Osteoblast (primary cell): Measurements from ENCODE around the gene MAGEA1. TPM values are rescaled to one million over a fixed set of nuclear protein-coding genes. Genes with fewer than 3 reads are reported as not detected.

Experiments used
- DNase-seq: peaks from one replicate; pipeline ENCODE4 v3.0.0; 2011; ENCODE audit warnings: low spot score, mixed read lengths; ENCODE audit not compliant: insufficient read length; ENCODE audit errors: missing footprints
- H2AFZ ChIP-seq: 2 replicates; pipeline ENCODE4 v1.6.0; 2011; ENCODE audit warnings: mild to moderate bottlenecking, low read length
- H3K27ac ChIP-seq: 2 replicates; pipeline ENCODE4 v1.5.1; 2011; ENCODE audit warnings: mild to moderate bottlenecking, low read depth, low read length, moderate library complexity
- H3K27me3 ChIP-seq: 2 replicates; pipeline ENCODE4 v1.6.0; 2012; ENCODE audit warnings: mild to moderate bottlenecking, control low read depth, inconsistent platforms, low read length, moderate library complexity; ENCODE audit not compliant: insufficient read depth
- H3K36me3 ChIP-seq: 2 replicates; pipeline ENCODE4 v1.5.1; 2011; ENCODE audit warnings: mild to moderate bottlenecking, low read length, control low read depth, moderate library complexity; ENCODE audit not compliant: insufficient read depth
- H3K4me1 ChIP-seq: 2 replicates; pipeline ENCODE4 v1.5.1; 2011; ENCODE audit warnings: mild to moderate bottlenecking, low read length, control low read depth, moderate library complexity; ENCODE audit not compliant: insufficient read depth
- H3K4me2 ChIP-seq: 2 replicates; pipeline ENCODE4 v1.6.0; 2011; ENCODE audit warnings: mild to moderate bottlenecking, low read length; ENCODE audit not compliant: insufficient read depth
- H3K4me3 ChIP-seq: fragments of 200-600 bp; sonication (generic); 3 replicates; pipeline ENCODE4 v1.5.1; 2012; ENCODE audit warnings: mild to moderate bottlenecking, low read length, inconsistent platforms; ENCODE audit not compliant: insufficient read depth
- H3K79me2 ChIP-seq: 2 replicates; pipeline ENCODE4 v1.6.0; 2012; ENCODE audit warnings: mild to moderate bottlenecking, low read length, control low read depth, inconsistent platforms; ENCODE audit not compliant: insufficient read depth
- H3K9me3 ChIP-seq: 2 replicates; pipeline ENCODE4 v1.5.1; 2011; ENCODE audit warnings: low read depth, low read length, control low read depth
- H4K20me1 ChIP-seq: 2 replicates; pipeline ENCODE4 v1.6.0; 2012; ENCODE audit warnings: mild to moderate bottlenecking, low read length, control low read depth; ENCODE audit not compliant: insufficient read depth
- total RNA-seq: library from RNA; depleted of rRNA; stranded (reverse); fragments of >200 nt; gene quantifications from 2 replicates; pipeline ENCODE4 v1.2.3, GENCODE V29; 2012
- TF ChIP-seq, protein P1 (sequence below): IDR thresholded peaks from 2 replicates; pipeline ENCODE4 v1.5.1; 2011; ENCODE audit warnings: mild to moderate bottlenecking, low read depth, low read length, moderate library complexity; ENCODE audit errors: extremely low read depth

Gene MAGEA1
- total RNA-seq, 1 donor = not detected

DNA sequence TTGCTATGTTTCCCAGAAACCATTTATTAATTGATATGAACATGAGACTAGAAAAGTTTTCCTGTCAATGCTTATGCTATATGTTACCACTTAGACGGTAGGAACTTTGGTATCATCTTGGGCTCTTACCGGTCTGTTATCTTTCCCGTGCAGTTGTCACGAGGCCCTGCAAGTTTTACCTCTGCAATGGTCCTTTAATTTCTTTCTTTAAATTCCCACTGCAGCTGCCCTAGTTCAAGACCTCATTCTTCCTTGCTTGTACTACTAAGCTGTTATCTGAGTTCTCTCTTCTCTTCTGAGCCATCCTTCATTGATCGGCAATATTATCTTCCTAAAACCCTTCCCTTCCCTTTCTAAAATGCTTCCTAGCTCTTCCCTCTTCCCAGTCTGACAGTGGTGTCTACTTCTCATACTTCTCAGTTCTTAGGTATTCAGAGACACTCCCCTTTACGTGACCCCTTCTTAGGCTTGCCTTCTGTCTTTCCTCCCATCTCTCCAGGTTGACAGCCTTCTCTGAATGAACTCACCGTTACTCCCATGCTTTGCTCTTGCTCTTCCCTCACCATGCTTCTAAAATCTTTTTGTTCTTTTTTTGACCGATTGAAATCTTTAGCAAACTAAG is 27.5 kb downstream of the MAGEA1 start:
- no peaks in the 10 kb centered on the region for H4K20me1 ChIP-seq
- no peaks in the 10 kb centered on the region for H3K9me3 ChIP-seq
- no peaks in the 10 kb centered on the region for H3K4me1 ChIP-seq
- no peak for DNase-seq
- peaks cover 4% of the 10 kb centered on the region for H3K27me3 ChIP-seq
- H3K79me2 ChIP-seq = no peaks in the 10 kb centered on the region
- no peak overlapping the region for H3K4me3 ChIP-seq
- TF ChIP-seq, protein P1, sequence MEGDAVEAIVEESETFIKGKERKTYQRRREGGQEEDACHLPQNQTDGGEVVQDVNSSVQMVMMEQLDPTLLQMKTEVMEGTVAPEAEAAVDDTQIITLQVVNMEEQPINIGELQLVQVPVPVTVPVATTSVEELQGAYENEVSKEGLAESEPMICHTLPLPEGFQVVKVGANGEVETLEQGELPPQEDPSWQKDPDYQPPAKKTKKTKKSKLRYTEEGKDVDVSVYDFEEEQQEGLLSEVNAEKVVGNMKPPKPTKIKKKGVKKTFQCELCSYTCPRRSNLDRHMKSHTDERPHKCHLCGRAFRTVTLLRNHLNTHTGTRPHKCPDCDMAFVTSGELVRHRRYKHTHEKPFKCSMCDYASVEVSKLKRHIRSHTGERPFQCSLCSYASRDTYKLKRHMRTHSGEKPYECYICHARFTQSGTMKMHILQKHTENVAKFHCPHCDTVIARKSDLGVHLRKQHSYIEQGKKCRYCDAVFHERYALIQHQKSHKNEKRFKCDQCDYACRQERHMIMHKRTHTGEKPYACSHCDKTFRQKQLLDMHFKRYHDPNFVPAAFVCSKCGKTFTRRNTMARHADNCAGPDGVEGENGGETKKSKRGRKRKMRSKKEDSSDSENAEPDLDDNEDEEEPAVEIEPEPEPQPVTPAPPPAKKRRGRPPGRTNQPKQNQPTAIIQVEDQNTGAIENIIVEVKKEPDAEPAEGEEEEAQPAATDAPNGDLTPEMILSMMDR = no peak
- no peak overlapping the region for H2AFZ ChIP-seq
- no peak overlapping the region for H3K4me2 ChIP-seq
- no peaks in the 10 kb centered on the region for H3K36me3 ChIP-seq
- H3K27ac ChIP-seq = no peak overlapping the region

DNA sequence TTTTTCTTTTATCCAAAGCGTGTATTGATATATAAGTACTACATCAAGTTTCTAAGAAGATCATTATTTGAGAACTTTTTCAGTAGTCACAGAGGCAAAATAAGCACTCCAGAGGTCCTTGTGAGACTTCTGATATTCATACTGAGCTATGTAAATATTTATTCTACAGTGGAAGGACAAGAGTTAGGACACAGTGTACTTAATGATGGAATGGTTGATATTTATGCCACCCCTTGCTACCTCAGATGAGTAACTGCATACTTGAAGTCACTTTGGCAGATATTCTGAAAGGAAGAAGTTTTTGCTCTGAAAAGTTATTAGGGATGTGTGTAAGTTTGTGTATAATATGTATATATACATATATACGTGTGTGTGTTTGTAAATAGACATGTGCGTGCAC is 30.3 kb downstream of the MAGEA1 start:
- Histone ChIP-seq H3K4me2 (no peak overlapping the region), H3K4me1 (no peaks in the 10 kb centered on the region), H3K36me3 (no peaks in the 10 kb centered on the region), H3K9me3 (no peaks in the 10 kb centered on the region), H3K79me2 (no peaks in the 10 kb centered on the region), H3K27me3 (peaks cover 4% of the 10 kb centered on the region), H3K4me3 (no peak overlapping the region), H3K27ac (no peak overlapping the region), H4K20me1 (no peaks in the 10 kb centered on the region), H2AFZ (no peak overlapping the region)
- no peak for DNase-seq
- TF ChIP-seq, protein P1 = no peak

DNA sequence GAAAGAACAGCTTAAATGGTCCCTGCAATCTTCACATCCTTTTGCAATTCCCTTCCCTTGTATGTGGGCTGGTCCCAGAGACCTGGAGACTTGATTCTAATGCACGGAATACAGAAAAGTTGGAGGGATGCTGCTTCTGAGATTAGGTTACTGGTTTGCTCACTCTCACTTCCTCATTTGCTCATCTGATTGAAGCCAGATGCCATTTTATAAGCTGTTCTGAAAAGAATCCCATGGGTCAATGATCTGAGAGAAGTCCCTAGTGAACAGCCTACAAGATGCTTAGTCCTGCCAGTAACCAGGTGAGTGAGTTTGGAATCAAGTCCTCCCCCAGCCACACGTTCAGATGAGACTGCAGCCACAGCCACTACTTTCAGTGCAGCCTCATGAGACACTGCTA is 35.9 kb downstream of the MAGEA1 start:
- H3K4me2 ChIP-seq = no peak overlapping the region
- no peak overlapping the region for H3K27ac ChIP-seq
- TF ChIP-seq, protein P1 = no peak
- H3K4me3 ChIP-seq = no peak overlapping the region
- H3K36me3 ChIP-seq = no peaks in the 10 kb centered on the region
- H4K20me1 ChIP-seq = no peaks in the 10 kb centered on the region
- DNase-seq = no peak
- H3K79me2 ChIP-seq = no peaks in the 10 kb centered on the region
- no peaks in the 10 kb centered on the region for H3K9me3 ChIP-seq
- H2AFZ ChIP-seq = no peak overlapping the region
- peaks cover 4% of the 10 kb centered on the region for H3K27me3 ChIP-seq
- no peaks in the 10 kb centered on the region for H3K4me1 ChIP-seq

DNA sequence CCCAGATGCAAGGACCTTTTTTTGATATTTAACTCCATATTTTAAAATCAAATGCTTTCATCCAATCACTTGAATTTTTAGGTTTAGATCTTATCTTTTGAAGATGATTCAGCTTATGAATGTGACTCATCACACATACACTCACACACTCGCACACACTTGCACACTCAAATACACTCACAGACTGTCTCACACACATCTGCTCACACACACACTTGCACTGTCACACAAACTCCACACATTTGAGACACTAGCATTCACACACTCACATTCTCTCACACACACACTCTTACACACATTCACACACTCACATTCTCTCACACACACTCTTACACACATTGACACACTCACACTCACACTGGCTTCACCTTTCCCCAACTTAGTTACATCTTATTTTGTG is 37.8 kb downstream of the MAGEA1 start:
- no peak overlapping the region for H3K4me3 ChIP-seq
- TF ChIP-seq, protein P1 = no peak
- no peaks in the 10 kb centered on the region for H3K36me3 ChIP-seq
- peaks cover 6% of the 10 kb centered on the region for H3K27me3 ChIP-seq
- DNase-seq = no peak
- no peaks in the 10 kb centered on the region for H3K79me2 ChIP-seq
- no peaks in the 10 kb centered on the region for H4K20me1 ChIP-seq
- H3K4me1 ChIP-seq = no peaks in the 10 kb centered on the region
- no peak overlapping the region for H3K27ac ChIP-seq
- H3K4me2 ChIP-seq = no peak overlapping the region
- H3K9me3 ChIP-seq = no peaks in the 10 kb centered on the region
- no peak overlapping the region for H2AFZ ChIP-seq
